LoVo (cell line): ENCODE data around the gene ZSWIM5.
"Not testable (repeated sequence)": the region's sequence is repeated elsewhere in the genome, so short reads cannot be mapped to it uniquely, and the experiment has no call there.

Experiments
- DNase-seq: peaks from one replicate; pipeline ENCODE4 v3.0.0-alpha.2; 2016; ENCODE audit warnings: low spot score

Gene ZSWIM5

GRCh38 chr1:45001576-45001975, 204.8 kb downstream of the ZSWIM5 start:
- DNase-seq: not testable (repeated sequence)

- no peak for DNase-seq
Observed at GRCh38 chr1:45001011-45001481, 205.4 kb downstream of the ZSWIM5 start.

GRCh38 chr1:44999232-44999631, 207.2 kb downstream of the ZSWIM5 start:
- no peak for DNase-seq

- DNase-seq: no peak
Observed at GRCh38 chr1:44995467-44996238, 210.8 kb downstream of the ZSWIM5 start.

GRCh38 chr1:44994309-44994898, 212.0 kb downstream of the ZSWIM5 start:
- DNase-seq: no peak

GRCh38 chr1:44988531-44989156, 217.8 kb downstream of the ZSWIM5 start:
- DNase-seq: no peak

- DNase-seq: no peak
Observed at GRCh38 chr1:44985747-44986359, 220.6 kb downstream of the ZSWIM5 start.

- DNase-seq: not testable (repeated sequence)
Observed at GRCh38 chr1:44977372-44977771, 229.0 kb downstream of the ZSWIM5 start.

- no peak for DNase-seq
Observed at GRCh38 chr1:44976252-44976651, 230.2 kb downstream of the ZSWIM5 start.

GRCh38 chr1:44973645-44974044, 232.8 kb downstream of the ZSWIM5 start:
- DNase-seq: no peak

GRCh38 chr1:44970317-44970716, 236.1 kb downstream of the ZSWIM5 start:
- DNase-seq: peak; percentile 46
